ENCODE results near the gene ERC2.

ERC2 gene

GRCh38 chr3:55639896-55640765, 828.1 kb downstream of the ERC2 start:
- H3K4me1 ChIP-seq (ENCODE audit: control insufficient read depth, low read depth, low read length), result peaks cover 9% of the 10 kb centered on the region
- no peaks in the 10 kb centered on the region for H3K9me3 ChIP-seq (ENCODE audit: control insufficient read depth, low read depth, low read length)
- no peaks in the 10 kb centered on the region for H3K36me3 ChIP-seq (ENCODE audit: control insufficient read depth, low read depth, low read length)
- no peak overlapping the region for H3K9ac ChIP-seq (ENCODE audit: low read length)
- no peaks in the 10 kb centered on the region for H3K27me3 ChIP-seq (ENCODE audit: control insufficient read depth, insufficient read depth, low read length)
- no peak overlapping the region for H3K4me3 ChIP-seq (ENCODE audit: low read length)
- no peak overlapping the region for H3K27ac ChIP-seq (ENCODE audit: low read length)

GRCh38 chr3:55639143-55639542, 829.1 kb downstream of the ERC2 start:
- Histone ChIP-seq H3K27me3 (ENCODE audit: control insufficient read depth, insufficient read depth, low read length) (no peaks in the 10 kb centered on the region), H3K9me3 (ENCODE audit: control insufficient read depth, low read depth, low read length) (no peaks in the 10 kb centered on the region), H3K9ac (ENCODE audit: low read length) (no peak overlapping the region), H3K4me1 (ENCODE audit: control insufficient read depth, low read depth, low read length) (peaks cover 9% of the 10 kb centered on the region), H3K4me3 (ENCODE audit: low read length) (no peak overlapping the region), H3K27ac (ENCODE audit: low read length) (no peak overlapping the region), H3K36me3 (ENCODE audit: control insufficient read depth, low read depth, low read length) (no peaks in the 10 kb centered on the region)

GRCh38 chr3:55637906-55638638, 830.2 kb downstream of the ERC2 start:
- Histone ChIP-seq H3K36me3 (ENCODE audit: control insufficient read depth, low read depth, low read length) (no peaks in the 10 kb centered on the region), H3K4me1 (ENCODE audit: control insufficient read depth, low read depth, low read length) (peaks cover 9% of the 10 kb centered on the region), H3K9ac (ENCODE audit: low read length) (no peak overlapping the region), H3K27ac (ENCODE audit: low read length) (no peak overlapping the region), H3K9me3 (ENCODE audit: control insufficient read depth, low read depth, low read length) (no peaks in the 10 kb centered on the region), H3K4me3 (ENCODE audit: low read length) (no peak overlapping the region), H3K27me3 (ENCODE audit: control insufficient read depth, insufficient read depth, low read length) (no peaks in the 10 kb centered on the region)

- H3K4me1 ChIP-seq (ENCODE audit: control insufficient read depth, low read depth, low read length), result peaks cover 17% of the 10 kb centered on the region
- H3K4me3 ChIP-seq (ENCODE audit: low read length), result no peak overlapping the region
These were observed 831.7 kb downstream of the ERC2 start for GRCh38 chr3:55636300-55637195.

GRCh38 chr3:55634345-55634744, 833.9 kb downstream of the ERC2 start:
- Histone ChIP-seq H3K4me3 (ENCODE audit: low read length) (no peak overlapping the region), H3K9me3 (ENCODE audit: control insufficient read depth, low read depth, low read length) (no peaks in the 10 kb centered on the region), H3K27ac (ENCODE audit: low read length) (no peak overlapping the region), H3K36me3 (ENCODE audit: control insufficient read depth, low read depth, low read length) (no peaks in the 10 kb centered on the region), H3K27me3 (ENCODE audit: control insufficient read depth, insufficient read depth, low read length) (no peaks in the 10 kb centered on the region), H3K9ac (ENCODE audit: low read length) (no peak overlapping the region), H3K4me1 (ENCODE audit: control insufficient read depth, low read depth, low read length) (peaks cover 15% of the 10 kb centered on the region)

More at GRCh38 chr3:55636300-55637195, 831.7 kb downstream of the ERC2 start:
- Histone ChIP-seq H3K27me3 (ENCODE audit: control insufficient read depth, insufficient read depth, low read length) (no peaks in the 10 kb centered on the region), H3K27ac (ENCODE audit: low read length) (no peak overlapping the region), H3K36me3 (ENCODE audit: control insufficient read depth, low read depth, low read length) (no peaks in the 10 kb centered on the region), H3K9ac (ENCODE audit: low read length) (no peak overlapping the region), H3K9me3 (ENCODE audit: control insufficient read depth, low read depth, low read length) (no peaks in the 10 kb centered on the region)

GRCh38 chr3:55633333-55633732, 834.9 kb downstream of the ERC2 start:
- no peaks in the 10 kb centered on the region for H3K27me3 ChIP-seq (ENCODE audit: control insufficient read depth, insufficient read depth, low read length)
- H3K36me3 ChIP-seq (ENCODE audit: control insufficient read depth, low read depth, low read length), result no peaks in the 10 kb centered on the region
- H3K27ac ChIP-seq (ENCODE audit: low read length), result no peak overlapping the region
- peaks cover 9% of the 10 kb centered on the region for H3K4me1 ChIP-seq (ENCODE audit: control insufficient read depth, low read depth, low read length)
- H3K4me3 ChIP-seq (ENCODE audit: low read length), result no peak overlapping the region
- no peaks in the 10 kb centered on the region for H3K9me3 ChIP-seq (ENCODE audit: control insufficient read depth, low read depth, low read length)
- H3K9ac ChIP-seq (ENCODE audit: low read length), result no peak overlapping the region

GRCh38 chr3:55631766-55632331, 836.4 kb downstream of the ERC2 start:
- peaks cover 9% of the 10 kb centered on the region for H3K4me1 ChIP-seq (ENCODE audit: control insufficient read depth, low read depth, low read length)
- H3K27ac ChIP-seq (ENCODE audit: low read length), result no peak overlapping the region
- H3K9ac ChIP-seq (ENCODE audit: low read length), result no peak overlapping the region
- no peaks in the 10 kb centered on the region for H3K36me3 ChIP-seq (ENCODE audit: control insufficient read depth, low read depth, low read length)
- H3K9me3 ChIP-seq (ENCODE audit: control insufficient read depth, low read depth, low read length), result no peaks in the 10 kb centered on the region
- no peaks in the 10 kb centered on the region for H3K27me3 ChIP-seq (ENCODE audit: control insufficient read depth, insufficient read depth, low read length)
- no peak overlapping the region for H3K4me3 ChIP-seq (ENCODE audit: low read length)

GRCh38 chr3:55630921-55631299, 837.4 kb downstream of the ERC2 start:
- Histone ChIP-seq H3K36me3 (ENCODE audit: control insufficient read depth, low read depth, low read length) (no peaks in the 10 kb centered on the region), H3K9me3 (ENCODE audit: control insufficient read depth, low read depth, low read length) (no peaks in the 10 kb centered on the region), H3K27ac (ENCODE audit: low read length) (no peak overlapping the region), H3K4me3 (ENCODE audit: low read length) (no peak overlapping the region), H3K27me3 (ENCODE audit: control insufficient read depth, insufficient read depth, low read length) (no peaks in the 10 kb centered on the region), H3K9ac (ENCODE audit: low read length) (no peak overlapping the region), H3K4me1 (ENCODE audit: control insufficient read depth, low read depth, low read length) (peaks cover 9% of the 10 kb centered on the region)

GRCh38 chr3:55630280-55630920, 837.9 kb downstream of the ERC2 start:
- Histone ChIP-seq H3K27ac (ENCODE audit: low read length) (no peak overlapping the region), H3K27me3 (ENCODE audit: control insufficient read depth, insufficient read depth, low read length) (no peaks in the 10 kb centered on the region), H3K9ac (ENCODE audit: low read length) (no peak overlapping the region), H3K4me3 (ENCODE audit: low read length) (no peak overlapping the region), H3K4me1 (ENCODE audit: control insufficient read depth, low read depth, low read length) (peaks cover 9% of the 10 kb centered on the region), H3K9me3 (ENCODE audit: control insufficient read depth, low read depth, low read length) (no peaks in the 10 kb centered on the region), H3K36me3 (ENCODE audit: control insufficient read depth, low read depth, low read length) (no peaks in the 10 kb centered on the region)

- Histone ChIP-seq H3K27me3 (ENCODE audit: control insufficient read depth, insufficient read depth, low read length) (no peaks in the 10 kb centered on the region), H3K9me3 (ENCODE audit: control insufficient read depth, low read depth, low read length) (no peaks in the 10 kb centered on the region), H3K27ac (ENCODE audit: low read length) (no peak overlapping the region), H3K9ac (ENCODE audit: low read length) (no peak overlapping the region), H3K4me3 (ENCODE audit: low read length) (no peak overlapping the region), H3K4me1 (ENCODE audit: control insufficient read depth, low read depth, low read length) (peaks cover 9% of the 10 kb centered on the region), H3K36me3 (ENCODE audit: control insufficient read depth, low read depth, low read length) (no peaks in the 10 kb centered on the region)
These were observed 838.8 kb downstream of the ERC2 start for GRCh38 chr3:55629432-55629831.

Measured in iPS-18a (cell line).